K562 (cell line): ENCODE measurements around the gene OOSP3. TPM values are rescaled to one million over a fixed set of nuclear protein-coding genes. Genes with fewer than 3 reads are reported as not detected.

Experiments used
- ATAC-seq: fragments of 200-7000 bp; cut with Tn5 transposase; 3 replicates; pipeline ENCODE4 v1.9.1; 2020; ENCODE audit warnings: moderate library complexity
- BruUV-seq: library from RNA; stranded (reverse); fragments of 400-500 nt; replicated peaks from 2 replicates; lab custom pipeline; 2021; lab: Mats Ljungman, UMichigan
- CTCF ChIA-PET: fragments of 300-600 bp; formaldehyde crosslinking; extraction: SDS; loops from one replicate; lab custom pipeline; 2021; ENCODE audit warnings: low intra/inter-chr PET ratio; lab: Yijun Ruan, JAX
- POLR2A ChIA-PET: fragments of 300-600, 350-650 bp; sonication (Branson Sonifier 250); formaldehyde crosslinking; extraction: SDS; loops from one replicate; lab custom pipeline; 2021; ENCODE audit warnings: antibody characterized with exemption, inconsistent platforms; lab: Yijun Ruan, JAX
- DNase-seq, 4 experiments: peaks; one replicate each; pipeline versions ENCODE4 v3.0.0 to v3.0.0-alpha.2; 2011 to 2018; ENCODE audit warnings: low spot score in 3 of 4, mixed read lengths in 3 of 4; ENCODE audit errors: extremely low read depth in 1 of 4
- FAIRE-seq: peaks from 2 replicates; lab custom pipeline; 2011; peaks lifted over from hg19 to GRCh38; lab: Jason Lieb, UNC
- H2AFZ ChIP-seq: 2 replicates; pipeline ENCODE4 v1.6.0; 2011; ENCODE audit warnings: low read depth, low read length, control low read depth, inconsistent platforms
- H3K27ac ChIP-seq: fragments of 200-600 bp; 3 replicates; pipeline ENCODE4 v1.8.0; 2011; ENCODE audit warnings: low read depth, mild to moderate bottlenecking, control low read depth, inconsistent platforms, low read length, moderate library complexity, mixed read lengths; ENCODE audit errors: extremely low read depth
- H3K27me3 ChIP-seq, 2 experiments: fragments of 300-600 bp in 1 of 2; 2 replicates in 1 of 2; 3 replicates in 1 of 2; pipeline versions ENCODE4 v1.6.0 to v1.8.0; 2011; ENCODE audit warnings: inconsistent platforms in 2 of 2, low read length in 2 of 2, mild to moderate bottlenecking in 1 of 2, mixed read lengths in 1 of 2, moderate library complexity in 1 of 2; ENCODE audit not compliant: control insufficient read depth in 2 of 2, insufficient read depth in 2 of 2
- H3K36me3 ChIP-seq: fragments of 300-600 bp; 3 replicates; pipeline ENCODE4 v1.8.0; 2011; ENCODE audit warnings: mild to moderate bottlenecking, low read length, inconsistent platforms; ENCODE audit not compliant: control insufficient read depth, insufficient read depth
- H3K4me1 ChIP-seq, 2 experiments: fragments of 200-600 bp in 1 of 2; replicated peaks in 1 of 2; 2 replicates in 1 of 2; 3 replicates in 1 of 2; pipeline versions ENCODE4 v1.5.1 to v1.8.0; 2011; ENCODE audit warnings: inconsistent platforms in 2 of 2, low read length in 2 of 2, mild to moderate bottlenecking in 1 of 2, mixed read lengths in 1 of 2, moderate library complexity in 1 of 2; ENCODE audit not compliant: control insufficient read depth in 2 of 2, insufficient read depth in 2 of 2
- H3K4me2 ChIP-seq: 2 replicates; pipeline ENCODE4 v1.6.1; 2011; ENCODE audit warnings: low read length, control low read depth, inconsistent platforms, mixed read lengths; ENCODE audit not compliant: insufficient read depth
- H3K4me3 ChIP-seq: fragments of 200-600 bp; sonication (generic), shearing (Covaris generic); 2 replicates; pipeline ENCODE4 v1.5.1; 2016; ENCODE audit warnings: control low read depth, inconsistent platforms
- H3K79me2 ChIP-seq: fragments of 200-600 bp; 3 replicates; pipeline ENCODE4 v1.8.0; 2011; ENCODE audit warnings: low read length, inconsistent platforms; ENCODE audit not compliant: control insufficient read depth, insufficient read depth
- H3K9ac ChIP-seq, 2 experiments: 2 replicates each; pipeline versions ENCODE4 v1.6.0 to v1.6.1; 2011; ENCODE audit warnings: low read depth in 2 of 2, low read length in 2 of 2, control low read depth in 1 of 2, inconsistent platforms in 1 of 2, mild to moderate bottlenecking in 1 of 2, mixed read lengths in 1 of 2; ENCODE audit not compliant: insufficient read depth in 1 of 2
- H3K9me1 ChIP-seq: one replicate; pipeline ENCODE4 v1.6.0; 2011; ENCODE audit warnings: inconsistent platforms, mild to moderate bottlenecking, low read length, moderate library complexity; ENCODE audit not compliant: control insufficient read depth, insufficient read depth
- H3K9me3 ChIP-seq: replicated peaks from 2 replicates; pipeline ENCODE4 v1.5.1; 2011; ENCODE audit warnings: low read depth, low read length, inconsistent platforms; ENCODE audit not compliant: control insufficient read depth, insufficient read depth
- H4K20me1 ChIP-seq: replicated peaks from 2 replicates; pipeline ENCODE4 v1.6.1; 2011; ENCODE audit warnings: low read length, inconsistent platforms, mixed read lengths; ENCODE audit not compliant: control insufficient read depth, insufficient read depth
- CBX1 ChIP-seq: sonication (generic); IDR thresholded peaks from 2 replicates; pipeline ENCODE4 v1.6.1; 2016; ENCODE audit warnings: antibody characterized with exemption, low read depth, mild to moderate bottlenecking
- CBX3 ChIP-seq, 2 experiments: IDR thresholded peaks; 1 replicate in 1 of 2; 2 replicates in 1 of 2; pipeline ENCODE4 v1.6.1; 2012; ENCODE audit warnings: inconsistent platforms in 2 of 2, low read length in 2 of 2, borderline replicate concordance in 1 of 2, control low read depth in 1 of 2
- CBX5 ChIP-seq: IDR thresholded peaks from 2 replicates; pipeline ENCODE4 v1.6.1; 2014; ENCODE audit warnings: low read depth, borderline replicate concordance
- ERF ChIP-seq: fragments of 450-650 bp; formaldehyde crosslinking; IDR thresholded peaks from 2 replicates; pipeline ENCODE4 v1.4.0; 2020; ENCODE audit warnings: mild to moderate bottlenecking, mixed read lengths
- KLF1 ChIP-seq: fragments of 450-650 bp; IDR thresholded peaks from 2 replicates; pipeline ENCODE4 v1.6.1; 2016; ENCODE audit warnings: missing genetic modification characterization, missing compliant biosample characterization
- PTBP1 ChIP-seq: fragments of 200-400 bp; formaldehyde crosslinking; IDR thresholded peaks from 2 replicates; pipeline ENCODE4 v1.6.1; 2017; ENCODE audit warnings: low read depth, low read length
- SMAD4 ChIP-seq: fragments of 250-450 bp; sonication (Bioruptor Pico); conservative IDR thresholded peaks from 2 replicates; pipeline ENCODE4 v1.8.0; 2021; ENCODE audit warnings: inconsistent platforms, mild to moderate bottlenecking, moderate library complexity
- TRIM24 ChIP-seq, 2 experiments: fragments of 450-650 bp; IDR thresholded peaks; 2 replicates each; pipeline ENCODE4 v1.6.1; 2016
- TRIM28 ChIP-seq: fragments of 450-650 bp; IDR thresholded peaks from 2 replicates; pipeline ENCODE4 v1.6.1; 2017
- WGBS: fragments of 100-300 bp; shearing (Covaris generic); methylation state at CpG from one replicate; pipeline ENCODE4 v1.1.6; 2016; ENCODE audit warnings: low coverage, mixed read lengths; ENCODE audit not compliant: insufficient coverage; ENCODE audit errors: missing lambda C conversion rate; 5-methylcytosine and 5-hydroxymethylcytosine counted together
- in situ Hi-C: fragments of 300-500 bp; cut with MboI; formaldehyde crosslinking; loops from 4 replicates; pipeline ENCODE4 v1.15.0; 2018; ENCODE audit warnings: inconsistent platforms, mixed read lengths
- intact Hi-C: fragments of 100-400 bp; cut with micrococcal nuclease; formaldehyde crosslinking; loops from 2 replicates; pipeline ENCODE4 v1.14.2; 2022
- polyA plus RNA-seq, 8 experiments: library from polyadenylated mRNA; depleted of rRNA in 4 of 8; stranded (reverse) in 5 of 8; unstranded in 3 of 8; fragments of >200 nt; fragmentation: Nextera tagmentation in 2 of 8; fragmentation: Illumina TruSeq in 1 of 8; extraction: Ambion mirVana in 2 of 8; extraction: Trizol in 1 of 8; gene quantifications; 2 replicates each; pipeline versions ENCODE4 v1.2.1 to v1.2.3, GENCODE V29; 2011 to 2014; ENCODE audit warnings: inconsistent platforms in 1 of 8, missing spikeins in 1 of 8
- total RNA-seq, 7 experiments: library from RNA; depleted of rRNA in 6 of 7; stranded (reverse); fragments of >200 nt in 6 of 7; fragmentation: Illumina TruSeq in 2 of 7; extraction: Trizol in 2 of 7; gene quantifications; 2 replicates each; pipeline versions ENCODE4 v1.2.1 to v1.2.3, GENCODE V29; 2011 to 2021; ENCODE audit warnings: low replicate concordance in 1 of 7
- TF ChIP-seq, protein P1 (sequence below): sonication (generic); formaldehyde crosslinking; IDR thresholded peaks from 2 replicates; pipeline ENCODE4 v1.8.1; 2023; ENCODE audit warnings: mild to moderate bottlenecking, missing genetic modification reagents
- TF ChIP-seq, protein P2 (sequence below): fragments of 250-450 bp; sonication (Bioruptor Pico); IDR thresholded peaks from 2 replicates; pipeline ENCODE4 v1.8.0; 2021; ENCODE audit warnings: mild to moderate bottlenecking, moderate library complexity
- TF ChIP-seq, protein P3 (sequence below): fragments of 450-650 bp; IDR thresholded peaks from 2 replicates; pipeline ENCODE4 v1.6.1; 2018; ENCODE audit warnings: mild to moderate bottlenecking, low read depth; ENCODE audit not compliant: partially characterized antibody

Gene OOSP3
- total and polyA plus RNA-seq, 9 of the 15 experiments (the other 6 are each of a cell fraction or from before 2014, with no cell fraction given), result 0.09 to 0.32 (median 0.15) TPM; not detected in 6

DNA sequence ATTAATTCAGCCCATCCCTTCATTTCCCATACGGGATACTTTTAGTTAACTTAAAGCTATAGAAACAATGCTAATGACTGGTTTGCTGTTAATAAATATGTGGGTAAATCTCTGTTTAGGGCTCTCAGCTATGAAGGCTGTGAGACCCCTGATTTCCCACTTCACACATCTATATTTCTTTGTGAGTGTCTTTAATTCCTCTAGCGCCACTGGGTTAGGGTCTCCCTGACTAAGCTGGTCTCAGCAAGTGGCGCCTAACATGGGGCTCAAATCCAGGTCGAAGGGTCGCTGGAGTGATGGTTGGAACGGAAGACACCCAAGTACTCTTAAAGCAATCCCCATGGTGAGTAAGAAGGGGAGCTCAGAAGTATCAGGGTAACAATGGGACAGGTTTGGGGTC, 45.2 kb downstream of the OOSP3 start (continued):
- TF ChIP-seq, protein P1, sequence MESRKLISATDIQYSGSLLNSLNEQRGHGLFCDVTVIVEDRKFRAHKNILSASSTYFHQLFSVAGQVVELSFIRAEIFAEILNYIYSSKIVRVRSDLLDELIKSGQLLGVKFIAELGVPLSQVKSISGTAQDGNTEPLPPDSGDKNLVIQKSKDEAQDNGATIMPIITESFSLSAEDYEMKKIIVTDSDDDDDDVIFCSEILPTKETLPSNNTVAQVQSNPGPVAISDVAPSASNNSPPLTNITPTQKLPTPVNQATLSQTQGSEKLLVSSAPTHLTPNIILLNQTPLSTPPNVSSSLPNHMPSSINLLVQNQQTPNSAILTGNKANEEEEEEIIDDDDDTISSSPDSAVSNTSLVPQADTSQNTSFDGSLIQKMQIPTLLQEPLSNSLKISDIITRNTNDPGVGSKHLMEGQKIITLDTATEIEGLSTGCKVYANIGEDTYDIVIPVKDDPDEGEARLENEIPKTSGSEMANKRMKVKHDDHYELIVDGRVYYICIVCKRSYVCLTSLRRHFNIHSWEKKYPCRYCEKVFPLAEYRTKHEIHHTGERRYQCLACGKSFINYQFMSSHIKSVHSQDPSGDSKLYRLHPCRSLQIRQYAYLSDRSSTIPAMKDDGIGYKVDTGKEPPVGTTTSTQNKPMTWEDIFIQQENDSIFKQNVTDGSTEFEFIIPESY (CRISPR knock-in tag), result peak; percentile 84

DNA sequence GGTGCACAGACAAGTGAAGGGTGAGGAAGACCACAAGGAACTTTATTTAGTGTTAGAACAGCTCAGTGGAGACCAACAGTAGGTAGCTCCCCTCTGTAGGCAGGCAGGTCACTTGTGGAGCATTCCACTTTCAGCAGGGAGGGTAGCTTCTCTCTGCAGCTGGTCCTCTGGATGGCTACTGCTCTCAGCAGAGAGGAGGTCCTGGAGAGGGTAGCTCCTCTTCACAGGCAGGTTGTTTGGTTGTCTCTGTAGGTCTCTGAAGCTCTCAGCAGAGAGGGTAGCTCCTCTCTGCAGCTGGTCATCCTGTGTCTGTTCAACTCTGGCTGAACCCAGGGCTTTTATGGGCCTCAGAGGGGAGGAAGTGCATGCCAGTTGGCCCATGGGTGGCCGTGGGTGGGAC, 53.1 kb downstream of the OOSP3 start:
- DNase-seq (no peak), ATAC-seq (no peak)
- Histone ChIP-seq H3K4me1 (no peaks in the 10 kb centered on the region), H2AFZ (no peak overlapping the region), H3K4me3 (no peak overlapping the region), H3K9me3 (peaks cover 4% of the 10 kb centered on the region; the same call in 1 of the 2 replicates), H3K36me3 (no peaks in the 10 kb centered on the region), H3K9me1 (no peaks in the 10 kb centered on the region), H3K79me2 (no peaks in the 10 kb centered on the region), H3K9ac (no peak overlapping the region), H3K27me3 (no peaks in the 10 kb centered on the region)
- 80% methylated on average over 1 of the region's 1 CpG for WGBS
- no TSS peak for BruUV-seq
- intact Hi-C loops, result no loop called here
- POLR2A ChIA-PET, result no interaction called here
- TF ChIP-seq SMAD4 (no peak), TRIM28 (peak; percentile 83), TRIM24 (IDR thresholded peaks at IDR 0.05) (0 out of 4 replicates have a peak, but pooled peaks of 1 of the 2 experiments have one; percentile 31), PTBP1 (no peak), CBX1 (peak; percentile 59; the same call in 1 of the 2 replicates), ERF (no peak), KLF1 (tag) (no peak), CBX3 (IDR thresholded peaks at IDR 0.05; ENCODE audit: borderline replicate concordance in 1 of 2, low read length in 2 of 2) (peak in 1 of 2 experiments; percentile 74; a peak in 2 of 3 replicates), CBX5 (0 out of 2 replicates have a peak, but pooled peaks have one; percentile 32)
- TF ChIP-seq, protein P2, sequence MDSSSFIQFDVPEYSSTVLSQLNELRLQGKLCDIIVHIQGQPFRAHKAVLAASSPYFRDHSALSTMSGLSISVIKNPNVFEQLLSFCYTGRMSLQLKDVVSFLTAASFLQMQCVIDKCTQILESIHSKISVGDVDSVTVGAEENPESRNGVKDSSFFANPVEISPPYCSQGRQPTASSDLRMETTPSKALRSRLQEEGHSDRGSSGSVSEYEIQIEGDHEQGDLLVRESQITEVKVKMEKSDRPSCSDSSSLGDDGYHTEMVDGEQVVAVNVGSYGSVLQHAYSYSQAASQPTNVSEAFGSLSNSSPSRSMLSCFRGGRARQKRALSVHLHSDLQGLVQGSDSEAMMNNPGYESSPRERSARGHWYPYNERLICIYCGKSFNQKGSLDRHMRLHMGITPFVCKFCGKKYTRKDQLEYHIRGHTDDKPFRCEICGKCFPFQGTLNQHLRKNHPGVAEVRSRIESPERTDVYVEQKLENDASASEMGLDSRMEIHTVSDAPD (CRISPR knock-in tag), result no peak
- TF ChIP-seq, protein P3, sequence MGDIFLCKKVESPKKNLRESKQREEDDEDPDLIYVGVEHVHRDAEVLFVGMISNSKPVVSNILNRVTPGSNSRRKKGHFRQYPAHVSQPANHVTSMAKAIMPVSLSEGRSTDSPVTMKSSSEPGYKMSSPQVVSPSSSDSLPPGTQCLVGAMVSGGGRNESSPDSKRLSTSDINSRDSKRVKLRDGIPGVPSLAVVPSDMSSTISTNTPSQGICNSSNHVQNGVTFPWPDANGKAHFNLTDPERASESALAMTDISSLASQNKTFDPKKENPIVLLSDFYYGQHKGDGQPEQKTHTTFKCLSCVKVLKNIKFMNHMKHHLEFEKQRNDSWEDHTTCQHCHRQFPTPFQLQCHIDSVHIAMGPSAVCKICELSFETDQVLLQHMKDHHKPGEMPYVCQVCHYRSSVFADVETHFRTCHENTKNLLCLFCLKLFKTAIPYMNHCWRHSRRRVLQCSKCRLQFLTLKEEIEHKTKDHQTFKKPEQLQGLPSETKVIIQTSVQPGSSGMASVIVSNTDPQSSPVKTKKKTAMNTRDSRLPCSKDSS, result peak; percentile 59
- TF ChIP-seq, all 486 proteins: peak for 6
- in situ Hi-C loops, result no loop called here
- CTCF ChIA-PET, result no interaction called here
- no peak for FAIRE-seq
- Histone ChIP-seq H4K20me1 (no peaks in the 10 kb centered on the region), H3K27ac (no peak overlapping the region), H3K4me2 (no peak overlapping the region)
